Activated CD8-positive, alpha-beta T cell treated with anti-CD3 and anti-CD28 coated beads, Interleukin-2, amount 10 ng/mL, durations not matched to agents 7 days and 5 days (primary cell): ENCODE results near the gene WDR62. TPM values are rescaled to one million over a fixed set of nuclear protein-coding genes. Genes with fewer than 3 reads are reported as not detected.
A peak's percentile ranks its signal among the peaks of the same experiment; 100 is the strongest.

Source experiments
- ATAC-seq: fragments of 150-1000 bp; cut with Tn5 transposase; one replicate; pipeline ENCODE4 v1.10.0; 2021; ENCODE audit warnings: moderate library complexity
- CTCF ChIA-PET: fragments of 350-600 bp; sonication (Branson Sonifier 250); formaldehyde crosslinking; loops from one replicate; lab custom pipeline; 2021; ENCODE audit warnings: antibody characterized with exemption; lab: Charles Lee
- POLR2A ChIA-PET: fragments of 350-600 bp; sonication (Branson Sonifier 250); formaldehyde crosslinking; loops from one replicate; lab custom pipeline; 2021; ENCODE audit warnings: antibody characterized with exemption; lab: Charles Lee
- DNase-seq: peaks from one replicate; pipeline ENCODE4 v3.0.0-alpha.2; 2020
- H3K27ac Mint-ChIP-seq: one replicate; pipeline ENCODE4 v1.8.0; 2021; ENCODE audit warnings: mild to moderate bottlenecking, mixed read lengths
- H3K27me3 Mint-ChIP-seq: one replicate; pipeline ENCODE4 v1.8.0; 2021; ENCODE audit warnings: low read depth, mixed read lengths
- H3K36me3 Mint-ChIP-seq: one replicate; pipeline ENCODE4 v1.8.0; 2021; ENCODE audit warnings: low read depth, mixed read lengths
- H3K4me1 Mint-ChIP-seq: one replicate; pipeline ENCODE4 v1.8.0; 2021; ENCODE audit warnings: low read depth, mixed read lengths
- H3K4me3 Mint-ChIP-seq: one replicate; pipeline ENCODE4 v1.8.0; 2021; ENCODE audit warnings: mild to moderate bottlenecking, mixed read lengths
- H3K9me3 Mint-ChIP-seq: one replicate; pipeline ENCODE4 v1.8.0; 2022; ENCODE audit warnings: mixed read lengths; ENCODE audit not compliant: insufficient read depth
- total RNA-seq, 2 experiments: library from RNA; stranded (reverse); gene quantifications; one replicate each; pipeline ENCODE4 v1.2.3, GENCODE V29; 2021

Gene WDR62
- total RNA-seq, 2 experiments from 2014 or later = 43.6 to 44.5 TPM

GRCh38 chr19:36106441-36106840 is 51.7 kb downstream of the WDR62 start:
- CTCF ChIA-PET = no interaction called here
- peaks cover 30% of the 10 kb centered on the region for H3K36me3 Mint-ChIP-seq
- no peaks in the 10 kb centered on the region for H3K9me3 Mint-ChIP-seq
- no peak overlapping the region for H3K27ac Mint-ChIP-seq
- DNase-seq (no peak), ATAC-seq (no peak)
- H3K27me3 Mint-ChIP-seq = no peaks in the 10 kb centered on the region
- no peak overlapping the region for H3K4me3 Mint-ChIP-seq
- POLR2A ChIA-PET = interaction anchor here (1.0 kb wide), 1 partner anchor 15 kb away, joined by 3 read pairs; no protein-coding TSS in a partner anchor
- H3K4me1 Mint-ChIP-seq = no peaks in the 10 kb centered on the region

DNA sequence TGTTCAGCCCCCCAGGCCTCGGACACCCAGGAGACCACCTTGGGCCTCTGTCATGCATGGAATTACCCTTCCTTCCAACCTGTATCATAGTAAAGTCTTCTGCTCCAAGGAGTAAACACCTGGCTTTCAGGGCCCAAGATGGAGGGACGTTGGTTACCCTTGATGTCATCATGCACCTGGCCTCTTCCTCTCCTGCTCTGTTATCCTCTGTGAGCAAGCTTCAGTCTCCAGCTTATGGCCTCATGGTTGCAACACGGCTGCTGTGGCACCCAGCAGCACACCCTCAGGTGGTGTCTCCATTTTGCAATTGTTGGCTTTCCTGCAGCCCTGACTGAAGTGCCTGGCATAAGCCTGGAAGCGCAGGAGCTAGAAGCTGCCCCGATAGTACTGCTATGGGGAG is 52.3 kb downstream of the WDR62 start:
- ChIA-PET POLR2A (interaction anchor here (1.0 kb wide), 1 partner anchor 16 kb away, joined by 3 read pairs; no protein-coding TSS in a partner anchor), CTCF (no interaction called here)
- no peaks in the 10 kb centered on the region for H3K4me1 Mint-ChIP-seq
- no peak overlapping the region for H3K27ac Mint-ChIP-seq
- H3K9me3 Mint-ChIP-seq = no peaks in the 10 kb centered on the region
- no peak overlapping the region for H3K4me3 Mint-ChIP-seq
- no peak for DNase-seq
- ATAC-seq = no peak
- no peaks in the 10 kb centered on the region for H3K27me3 Mint-ChIP-seq
- peaks cover 34% of the 10 kb centered on the region for H3K36me3 Mint-ChIP-seq

DNA sequence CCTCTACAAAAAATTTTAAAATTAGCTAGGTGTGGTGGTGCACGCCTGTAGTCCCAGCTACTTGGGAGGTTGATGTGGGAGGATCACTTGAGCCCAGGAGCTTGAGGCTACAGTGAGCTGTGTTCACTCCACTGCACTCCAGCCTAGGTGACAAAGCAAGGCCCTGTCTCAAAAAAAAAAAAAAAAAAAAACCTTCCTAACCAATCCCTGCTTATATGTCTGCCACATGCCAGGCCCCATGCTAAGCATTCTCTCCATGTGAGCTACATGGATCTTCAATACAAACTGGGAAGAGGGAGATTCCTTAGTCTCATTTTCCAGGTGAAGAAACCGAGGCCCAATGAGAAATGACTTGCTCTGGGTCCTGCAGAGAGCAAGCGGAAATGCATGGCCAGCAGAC is 54.0 kb downstream of the WDR62 start:
- CTCF ChIA-PET = interaction anchor here (0.9 kb wide), 1 partner anchor 19 kb away, joined by 3 read pairs; no protein-coding TSS in a partner anchor
- DNase-seq = no peak

DNA sequence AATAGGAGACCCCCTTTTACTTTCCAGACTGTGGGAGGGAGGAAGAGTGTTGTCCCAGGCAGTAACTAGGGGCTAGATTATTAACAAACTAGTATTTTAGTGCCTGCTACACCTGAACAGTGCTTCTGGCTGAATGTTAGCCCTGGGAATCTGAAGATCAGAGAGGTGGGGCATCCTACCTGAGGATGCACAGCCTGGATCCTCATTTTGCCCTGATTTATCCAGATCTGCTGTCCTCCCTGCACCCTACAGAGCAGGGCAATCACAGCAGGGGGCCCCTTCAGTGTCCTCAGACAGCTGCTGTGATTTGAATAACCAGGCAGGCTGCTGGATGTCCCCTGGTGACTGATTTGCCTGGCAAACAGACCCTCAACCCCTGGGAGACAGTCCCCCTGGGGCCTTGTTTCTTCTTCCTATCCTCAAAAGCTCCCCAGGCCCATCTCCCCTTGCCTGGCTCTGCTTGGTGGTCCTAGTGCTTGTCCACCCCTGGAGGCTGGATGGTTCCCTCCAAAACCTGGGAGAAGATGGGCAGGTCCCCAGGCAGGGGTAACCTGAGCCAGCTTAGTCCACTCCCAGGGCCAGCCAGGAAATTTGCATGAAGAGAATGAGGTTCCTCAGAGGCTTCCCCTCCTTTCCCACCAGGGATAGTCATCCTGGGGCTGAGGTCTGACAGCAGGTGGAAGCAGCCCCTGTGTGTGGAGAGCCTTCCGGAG is 55.9 kb downstream of the WDR62 start, which contains the start of gene OVOL3:
TSS of gene OVOL3 (plus strand) at position 657 of the 713 bp plus-strand sequence. CDS start 60 bp downstream, outside the sequence.
- H3K4me1 Mint-ChIP-seq = peaks cover 17% of the 10 kb centered on the region
- H3K36me3 Mint-ChIP-seq = peaks cover 26% of the 10 kb centered on the region
- H3K9me3 Mint-ChIP-seq = no peaks in the 10 kb centered on the region
- CTCF ChIA-PET = no interaction called here
- ATAC-seq (no peak), DNase-seq (no peak)
- H3K27me3 Mint-ChIP-seq = no peaks in the 10 kb centered on the region
- no peak within 1 kb of the TSS for H3K4me3 Mint-ChIP-seq
- no peak within 1 kb of the TSS for H3K27ac Mint-ChIP-seq
- POLR2A ChIA-PET = no interaction called here

More for the DNA sequence above, 54.0 kb downstream of the WDR62 start:
- Mint-ChIP-seq H3K36me3 (peaks cover 29% of the 10 kb centered on the region), H3K27ac (peak overlapping the region; percentile 30), H3K4me1 (peaks cover 12% of the 10 kb centered on the region), H3K9me3 (no peaks in the 10 kb centered on the region), H3K4me3 (no peak overlapping the region), H3K27me3 (no peaks in the 10 kb centered on the region)
- ATAC-seq = no peak
- POLR2A ChIA-PET = no interaction called here

GRCh38 chr19:36111200-36111539 is 56.5 kb downstream of the WDR62 start:
- DNase-seq = no peak
- H3K4me3 Mint-ChIP-seq = no peak overlapping the region
- H3K27ac Mint-ChIP-seq = no peak overlapping the region
- no peaks in the 10 kb centered on the region for H3K27me3 Mint-ChIP-seq
- ATAC-seq = no peak
- H3K4me1 Mint-ChIP-seq = peaks cover 19% of the 10 kb centered on the region
- ChIA-PET CTCF (no interaction called here), POLR2A (no interaction called here)
- H3K36me3 Mint-ChIP-seq = peaks cover 28% of the 10 kb centered on the region
- H3K9me3 Mint-ChIP-seq = no peaks in the 10 kb centered on the region

GRCh38 chr19:36112678-36113077 is 58.0 kb downstream of the WDR62 start:
- peaks cover 28% of the 10 kb centered on the region for H3K36me3 Mint-ChIP-seq

GRCh38 chr19:36113425-36113824 is 58.7 kb downstream of the WDR62 start:
- Mint-ChIP-seq H3K4me3 (peak overlapping the region; percentile 90), H3K27ac (peak overlapping the region; percentile 98), H3K36me3 (peaks cover 32% of the 10 kb centered on the region), H3K27me3 (no peaks in the 10 kb centered on the region), H3K4me1 (peaks cover 36% of the 10 kb centered on the region), H3K9me3 (no peaks in the 10 kb centered on the region)
- CTCF ChIA-PET = interaction anchor here (1.1 kb wide), 1 partner anchor 14 kb away, joined by 3 read pairs; no protein-coding TSS in a partner anchor
- POLR2A ChIA-PET = interaction anchor here (0.8 kb wide), 1 partner anchor 57 kb away, joined by 3 read pairs; no protein-coding TSS in a partner anchor
- ATAC-seq (no peak), DNase-seq (no peak)

More at GRCh38 chr19:36112678-36113077, 58.0 kb downstream of the WDR62 start:
- Mint-ChIP-seq H3K27me3 (no peaks in the 10 kb centered on the region), H3K9me3 (no peaks in the 10 kb centered on the region), H3K4me3 (peak overlapping the region; percentile 90), H3K4me1 (peaks cover 32% of the 10 kb centered on the region), H3K27ac (no peak overlapping the region)
- ATAC-seq = no peak
- no peak for DNase-seq
- ChIA-PET POLR2A (no interaction called here), CTCF (no interaction called here)

- ChIA-PET CTCF (interaction anchor here (1.1 kb wide), 1 partner anchor 14 kb away, joined by 3 read pairs; no protein-coding TSS in a partner anchor), POLR2A (interaction anchor here (0.8 to 2.9 kb wide), 3 partner anchors 11 to 57 kb away, joined by 3 to 8 read pairs (median 3); partner anchors contain the start of gene CAPNS1)
- Mint-ChIP-seq H3K27me3 (no peaks in the 10 kb centered on the region), H3K4me3 (peak overlapping the region; percentile 90), H3K36me3 (peaks cover 35% of the 10 kb centered on the region), H3K9me3 (no peaks in the 10 kb centered on the region), H3K4me1 (peaks cover 36% of the 10 kb centered on the region), H3K27ac (peak overlapping the region; percentile 98)
- ATAC-seq = no peak
- DNase-seq = peak; percentile 37
Measured at GRCh38 chr19:36113894-36114720, 59.4 kb downstream of the WDR62 start.

DNA sequence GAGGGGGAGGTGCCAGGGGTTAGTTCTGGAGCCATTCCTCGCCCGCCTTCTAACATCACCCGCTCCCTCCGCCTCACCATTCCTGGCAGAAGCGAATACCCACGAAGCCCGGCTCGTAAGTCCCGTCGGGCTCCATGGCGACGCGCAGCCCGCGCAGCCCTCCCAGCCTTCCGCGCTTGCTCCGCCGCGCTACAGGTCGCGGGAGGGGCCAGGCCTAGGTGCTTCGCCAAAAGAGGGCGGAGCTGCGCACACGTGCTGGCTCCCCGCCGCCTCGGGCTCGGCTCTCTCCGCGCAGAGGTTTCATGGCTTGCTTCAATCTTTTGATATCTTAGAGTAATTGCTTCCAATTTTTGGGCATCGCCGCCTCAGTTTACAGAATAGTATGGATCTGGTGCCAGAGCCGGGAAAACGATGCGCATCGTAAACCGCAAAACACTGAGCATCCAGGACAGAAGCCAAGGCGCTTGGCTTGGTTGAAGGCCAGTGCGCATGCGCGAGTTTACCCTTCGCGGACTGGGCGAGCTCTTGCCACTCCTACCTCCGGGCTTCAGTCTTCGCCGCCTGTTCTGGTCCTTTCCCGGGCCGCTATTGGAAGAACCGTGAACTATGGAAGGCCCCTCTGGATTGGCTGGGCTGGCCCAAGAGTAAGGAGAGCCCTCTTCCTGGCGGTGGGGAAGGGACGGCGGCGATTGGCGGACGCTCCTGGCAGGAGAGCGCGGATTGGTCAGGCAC is 60.2 kb downstream of the WDR62 start, which contains the start of gene POLR2I:
TSS of gene POLR2I (minus strand) at position 155 of the 732 bp plus-strand sequence. CDS start at position 136, 19 bp downstream.
- ChIA-PET POLR2A (interaction anchor here (1.0 to 2.9 kb wide), 8 partner anchors 10 to 162 kb away, joined by 3 to 8 read pairs (median 4); partner anchors contain the start of genes CAPNS1, ZNF146 and ZNF565), CTCF (interaction anchor here (0.8 to 3.5 kb wide), 3 partner anchors 13 to 184 kb away, joined by 3 to 28 read pairs (median 3); no protein-coding TSS in a partner anchor)

GRCh38 chr19:36115453-36116343 is 61.0 kb downstream of the WDR62 start, which contains the start of gene TBCB:
Gene TBCB, plus strand, starts transcription at chr19:36115468. Its CDS starts 93 bp downstream, at chr19:36115561.
- CTCF ChIA-PET = interaction anchor here (0.8 to 3.5 kb wide), 3 partner anchors 12 to 185 kb away, joined by 3 to 28 read pairs (median 3); no protein-coding TSS in a partner anchor
- Mint-ChIP-seq H3K27me3 (no peaks in the 10 kb centered on the region), H3K36me3 (peaks cover 46% of the 10 kb centered on the region), H3K4me3 (peak within 1 kb of the TSS; percentile 90), H3K9me3 (no peaks in the 10 kb centered on the region), H3K27ac (peak within 1 kb of the TSS; percentile 98), H3K4me1 (peaks cover 39% of the 10 kb centered on the region)
- peak; percentile 62 for ATAC-seq
- peak; percentile 92 for DNase-seq
- POLR2A ChIA-PET = interaction anchor here (1.0 to 2.9 kb wide), 9 partner anchors 9 to 162 kb away, joined by 3 to 8 read pairs (median 4); partner anchors contain the start of genes CAPNS1, ZNF146 and ZNF565

More for the DNA sequence above, 60.2 kb downstream of the WDR62 start, which contains the start of gene POLR2I:
- peak; percentile 99 for DNase-seq
- peaks cover 41% of the 10 kb centered on the region for H3K36me3 Mint-ChIP-seq
- H3K27me3 Mint-ChIP-seq = no peaks in the 10 kb centered on the region
- peak within 1 kb of the TSS; percentile 98 for H3K27ac Mint-ChIP-seq
- H3K4me3 Mint-ChIP-seq = peak within 1 kb of the TSS; percentile 90
- H3K9me3 Mint-ChIP-seq = no peaks in the 10 kb centered on the region
- H3K4me1 Mint-ChIP-seq = peaks cover 36% of the 10 kb centered on the region
- peak; percentile 94 for ATAC-seq
